ENCODE measurements around the gene CHRNB4.

The CHRNB4 gene

DNA sequence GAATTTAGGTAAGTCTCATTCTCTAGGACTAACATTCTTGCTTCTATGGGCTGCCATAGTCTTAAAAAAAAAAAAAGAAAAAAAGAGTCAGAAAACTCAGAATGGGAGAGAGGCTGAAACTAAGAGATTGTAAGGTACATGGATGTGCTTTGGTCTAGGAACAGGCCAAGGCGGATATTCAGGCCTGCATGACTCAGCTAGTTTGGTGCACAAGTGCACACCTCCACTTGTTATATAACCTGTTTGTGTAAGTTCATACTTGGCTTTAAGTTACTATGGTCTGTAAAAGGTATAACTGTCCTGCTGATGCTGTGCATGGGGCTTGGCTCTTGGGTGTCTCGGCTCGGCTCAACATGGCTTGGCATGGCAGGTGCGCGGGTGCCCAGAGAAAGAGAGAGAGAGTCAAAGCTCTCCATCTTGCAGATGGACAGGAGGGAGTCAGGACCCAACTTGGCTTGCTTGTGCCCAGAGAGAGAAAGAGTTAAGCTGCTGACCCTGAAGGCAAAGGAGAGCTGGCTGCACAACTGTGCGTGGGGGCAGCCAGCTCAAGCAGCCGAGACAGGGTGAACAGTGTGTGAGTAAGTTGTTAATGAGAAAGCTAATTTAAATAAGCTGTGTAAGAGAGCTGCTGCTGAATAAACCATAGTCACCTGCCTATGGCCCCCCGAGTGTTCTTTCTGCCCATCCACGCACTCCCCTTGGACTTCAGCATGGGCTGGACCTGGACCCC is 31.4 kb upstream of the CHRNB4 start:
- peak overlapping the region in 15 of 21 experiments; percentile 7 to 76 (median 46) for H3K27ac ChIP-seq
- no peak overlapping the region for H3K4me3 ChIP-seq

DNA sequence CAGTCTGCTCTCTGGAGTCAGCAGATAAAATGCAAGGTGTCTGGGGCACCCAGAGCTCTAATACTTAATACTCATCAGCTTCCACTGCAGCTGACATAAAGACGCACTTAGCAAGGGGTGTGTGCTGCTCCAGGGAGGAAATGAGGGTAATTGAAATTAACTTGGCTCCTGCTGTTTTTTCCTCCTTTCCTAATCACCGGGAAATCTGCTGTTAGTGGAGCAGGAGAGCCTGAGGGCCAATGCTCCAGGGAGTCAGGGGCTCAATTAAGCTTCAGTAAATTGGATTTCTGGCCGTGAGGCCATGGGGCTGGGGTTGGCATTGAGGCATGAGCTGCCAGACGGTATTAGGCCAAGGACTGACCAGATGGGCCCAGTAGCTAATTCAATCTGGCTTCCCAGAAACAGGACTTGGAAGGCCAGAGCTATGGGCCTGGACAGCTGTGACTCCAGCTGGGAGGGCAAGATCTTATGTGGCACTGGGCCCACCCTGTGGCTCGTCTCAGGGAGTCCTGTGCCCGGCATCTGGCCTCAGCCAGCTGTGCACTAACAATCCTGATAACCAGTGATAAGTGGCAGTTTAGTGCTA is 30.7 kb upstream of the CHRNB4 start:
- H3K4me3 ChIP-seq, result no peak overlapping the region
- H3K27ac ChIP-seq, result peak overlapping the region in 16 of 21 experiments; percentile 7 to 76 (median 44)

DNA sequence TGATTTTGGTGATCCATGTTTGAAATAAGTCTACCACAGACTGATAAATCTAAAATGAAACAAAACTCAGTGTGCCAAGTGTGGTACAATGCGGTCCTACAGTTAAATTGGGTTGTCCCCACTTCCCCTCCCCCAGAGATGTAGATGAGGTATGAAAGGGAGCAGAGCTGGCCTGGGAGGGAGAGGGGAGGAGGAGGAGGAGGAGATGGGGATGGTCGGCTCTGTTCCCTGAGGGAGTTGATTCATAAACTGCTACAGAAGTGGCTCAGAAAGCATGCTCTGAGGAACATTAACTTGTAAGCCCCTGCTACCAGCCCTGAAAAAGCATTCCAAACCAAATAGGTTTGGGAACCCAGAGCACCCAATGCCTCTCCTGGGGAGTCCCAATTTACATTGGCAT is 28.0 kb upstream of the CHRNB4 start:
- H3K27ac ChIP-seq, result no peak overlapping the region
- no peak overlapping the region for H3K4me3 ChIP-seq

DNA sequence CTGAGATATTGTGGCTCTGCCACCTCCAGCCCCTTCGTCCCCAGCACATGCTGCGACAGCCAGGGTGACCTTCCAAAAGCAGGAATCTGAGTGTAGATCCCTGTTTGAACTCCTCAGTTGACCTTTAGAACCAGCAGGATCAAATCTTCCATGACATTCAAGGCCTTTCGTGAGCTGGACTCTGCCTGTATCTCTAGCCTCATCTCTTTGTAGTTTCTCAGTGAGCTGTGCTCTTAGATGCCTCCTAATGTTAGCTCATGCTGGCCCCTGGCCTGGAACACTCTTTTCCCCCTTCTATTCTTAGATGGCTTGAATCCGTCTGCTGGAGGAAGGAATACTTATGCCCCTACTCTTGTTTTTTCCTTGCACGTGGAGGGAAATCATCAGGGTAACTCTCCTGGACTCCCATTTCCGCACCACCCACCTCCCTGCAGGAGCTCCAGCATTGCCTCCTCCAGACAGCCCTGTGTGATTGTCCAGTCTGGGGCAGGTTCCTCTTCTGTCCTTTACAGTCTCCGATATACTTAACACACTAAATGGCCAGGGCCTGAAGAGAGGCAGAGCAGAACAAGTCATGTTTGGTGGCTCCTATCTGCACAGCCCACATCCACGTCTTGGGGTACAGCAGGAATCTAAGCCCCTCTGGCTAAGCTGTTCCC is 26.7 kb upstream of the CHRNB4 start:
- H3K27ac ChIP-seq, result no peak overlapping the region

DNA sequence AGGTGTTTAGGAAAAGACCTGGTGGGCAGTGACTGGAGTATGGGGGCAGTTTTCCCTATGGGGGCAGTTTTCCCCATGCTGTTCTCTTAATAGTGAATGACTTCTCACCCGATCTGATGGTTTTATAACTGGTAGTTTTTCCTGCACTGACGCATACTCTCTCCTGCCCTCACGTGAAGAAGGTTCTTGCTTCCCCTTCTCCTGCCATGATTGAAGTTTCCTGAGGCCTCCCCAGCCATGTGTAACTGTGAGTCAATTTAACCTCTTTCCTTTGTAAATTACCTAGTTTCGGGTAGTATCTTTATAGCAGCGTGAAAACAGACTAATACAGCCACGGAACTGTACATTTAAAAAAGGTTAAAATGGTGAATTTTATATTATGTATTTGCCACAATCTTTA is 25.0 kb upstream of the CHRNB4 start:
- H3K27ac ChIP-seq, result no peak overlapping the region
- no peak overlapping the region for H3K4me3 ChIP-seq

More for the DNA sequence above, 26.7 kb upstream of the CHRNB4 start:
- H3K4me3 ChIP-seq, result no peak overlapping the region

DNA sequence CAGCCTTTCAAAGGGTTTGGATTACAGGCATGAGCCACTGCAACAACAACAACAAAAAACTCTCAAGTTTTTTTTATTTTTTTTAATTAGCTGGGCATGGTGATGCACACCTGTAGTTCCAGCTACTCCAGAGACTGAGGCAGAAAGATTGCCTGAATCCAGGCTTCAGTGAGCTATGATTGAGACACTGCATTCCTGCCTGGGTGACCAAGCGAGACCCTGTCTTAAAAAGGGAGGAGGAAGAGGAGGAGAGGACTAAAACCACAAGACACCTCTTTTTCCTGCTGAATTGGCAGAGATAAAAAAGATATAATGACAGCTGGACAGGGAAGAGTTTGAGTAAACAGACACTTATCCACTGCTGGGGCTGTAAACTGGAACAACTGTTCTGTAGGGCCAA is 22.7 kb upstream of the CHRNB4 start:
- H3K4me3 ChIP-seq, result no peak overlapping the region
- H3K27ac ChIP-seq, result no peak overlapping the region

DNA sequence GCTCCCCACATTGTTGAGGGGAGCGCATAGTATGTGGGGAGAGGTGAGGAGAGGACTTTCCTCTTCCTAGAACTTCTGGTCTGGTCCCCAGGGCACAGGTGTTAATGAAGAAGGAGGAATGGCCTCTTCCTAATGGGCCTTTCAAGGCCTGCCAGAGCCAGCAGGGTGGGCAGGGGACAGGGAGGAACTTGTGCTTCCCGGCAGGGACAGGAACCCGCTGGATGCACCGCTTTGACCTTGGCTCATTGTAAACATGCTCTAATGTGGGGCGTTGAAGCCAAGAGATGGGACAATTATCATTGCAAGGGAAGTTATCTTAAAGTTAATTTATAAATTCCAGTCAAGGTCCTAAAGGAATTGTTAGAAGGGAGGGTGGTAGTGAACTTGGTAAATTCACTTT is 21.0 kb upstream of the CHRNB4 start:
- Histone ChIP-seq H3K27ac (no peak overlapping the region), H3K4me3 (no peak overlapping the region)

DNA sequence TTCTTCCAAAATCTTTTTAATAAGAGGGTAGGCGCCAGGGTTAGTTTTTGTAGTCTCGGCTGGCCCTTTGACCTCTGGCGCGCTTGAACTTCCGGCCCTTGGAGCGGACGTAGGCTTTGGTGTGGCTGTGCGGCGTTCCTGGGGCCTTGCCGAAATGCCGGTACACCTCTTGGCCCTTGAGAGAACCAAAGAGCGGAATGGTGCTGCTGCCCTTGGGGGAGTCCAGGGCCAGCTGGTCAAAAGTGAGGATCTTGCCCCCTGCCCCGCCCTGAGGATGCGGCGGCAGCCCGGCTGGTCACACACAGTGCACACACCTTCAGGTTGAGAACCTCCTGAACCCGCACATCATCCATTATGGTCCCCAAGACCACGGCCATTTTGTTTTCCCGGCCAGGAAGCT is 20.0 kb upstream of the CHRNB4 start:
- no peak overlapping the region for H3K4me3 ChIP-seq
- no peak overlapping the region for H3K27ac ChIP-seq

DNA sequence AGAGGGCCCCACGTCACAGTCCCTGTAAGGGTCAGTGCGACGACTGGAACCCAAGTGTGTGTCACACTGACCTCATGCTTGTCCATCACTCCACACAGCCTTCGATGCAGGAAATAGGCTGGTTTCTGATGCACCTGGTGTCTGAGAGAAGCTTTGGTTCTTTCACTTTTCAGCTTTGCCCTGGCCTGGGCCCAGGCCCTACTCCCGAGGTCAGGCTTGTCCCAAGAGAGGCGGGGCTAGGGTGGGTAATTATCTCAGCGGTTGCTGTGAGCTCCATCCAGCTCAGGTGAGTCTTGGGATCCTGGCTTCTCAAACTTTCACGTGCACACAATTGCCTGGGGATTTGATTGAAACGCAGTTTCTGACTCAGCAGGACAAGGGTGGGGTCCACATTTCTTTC is 19.6 kb upstream of the CHRNB4 start:
- H3K27ac ChIP-seq, result no peak overlapping the region

DNA sequence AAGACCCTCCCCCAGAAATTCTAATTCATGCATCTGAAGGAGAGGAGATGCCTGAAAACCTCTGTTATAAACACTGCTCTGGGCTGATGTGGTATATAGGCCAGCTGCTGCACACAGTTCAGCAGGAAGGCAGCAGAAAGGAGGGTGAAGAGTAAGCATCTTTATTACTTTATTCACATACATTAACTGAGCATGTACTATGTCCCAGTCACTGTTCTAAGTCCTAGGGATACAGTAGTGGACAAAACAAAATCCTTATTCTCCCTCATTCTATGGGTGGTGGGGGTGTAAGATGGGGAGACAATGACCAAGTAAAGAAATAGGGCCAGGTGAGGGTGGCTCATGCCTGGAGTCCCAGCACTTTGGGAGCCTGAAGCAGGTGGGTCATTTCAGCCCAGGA is 17.8 kb upstream of the CHRNB4 start:
- H3K27ac ChIP-seq, result no peak overlapping the region

More for the DNA sequence above, 19.6 kb upstream of the CHRNB4 start:
- H3K4me3 ChIP-seq, result no peak overlapping the region

DNA sequence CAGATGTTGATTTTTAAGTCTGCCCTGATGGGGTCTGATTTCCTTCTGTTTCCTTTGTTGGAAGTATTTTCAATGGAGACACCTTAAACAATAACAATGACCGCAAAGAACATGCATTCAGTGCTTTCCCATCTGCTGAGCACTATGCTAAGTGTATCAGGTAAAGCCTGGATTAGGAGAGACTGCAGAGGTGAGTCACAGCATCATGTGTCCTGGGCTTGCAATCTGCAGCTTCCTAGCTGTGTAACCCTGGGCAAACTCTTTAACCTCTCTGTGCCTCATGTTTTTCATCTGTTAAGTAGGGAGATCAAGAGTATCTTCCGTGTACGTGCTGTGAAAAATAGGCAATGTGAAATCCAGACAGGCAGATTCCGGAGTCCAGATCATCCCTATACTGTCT is 13.3 kb upstream of the CHRNB4 start:
- no peak overlapping the region for H3K27ac ChIP-seq

More for the DNA sequence above, 17.8 kb upstream of the CHRNB4 start:
- no peak overlapping the region for H3K4me3 ChIP-seq

DNA sequence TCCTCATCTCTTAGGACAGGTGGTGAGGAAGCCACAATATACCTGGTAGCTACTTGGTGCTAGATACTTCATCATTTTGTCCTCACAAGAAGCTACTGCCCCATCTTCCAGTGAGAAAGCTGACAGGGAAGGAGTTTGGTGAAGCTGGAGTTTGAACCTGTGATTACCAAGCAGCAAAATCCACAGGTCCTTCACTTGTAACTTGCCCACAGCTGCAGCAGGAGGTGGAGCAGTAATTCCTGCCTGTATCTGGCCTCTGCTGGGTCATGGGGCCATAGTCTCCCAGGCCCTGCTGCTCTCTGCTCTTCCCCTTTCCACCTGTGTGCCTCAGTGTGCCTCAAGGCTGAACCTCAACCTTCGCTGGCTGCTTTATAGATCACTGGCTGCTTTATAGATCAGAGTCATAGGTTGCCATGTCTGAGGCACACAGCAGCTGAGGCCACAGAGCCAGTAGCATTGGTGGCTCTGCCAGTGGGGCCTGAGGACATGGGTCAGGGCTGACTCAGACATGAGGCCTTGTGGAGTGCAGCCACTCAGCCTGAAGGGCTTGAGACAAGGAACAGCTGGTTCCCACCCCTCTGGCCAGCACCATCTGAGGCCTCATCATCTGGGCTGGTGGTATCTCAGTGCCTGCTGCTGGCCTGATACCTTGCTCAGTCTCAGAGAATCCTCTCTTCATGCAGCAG is 11.1 kb upstream of the CHRNB4 start:
- Histone ChIP-seq H3K27ac (no peak overlapping the region), H3K4me3 (no peak overlapping the region)

More for the DNA sequence above, 13.3 kb upstream of the CHRNB4 start:
- no peak overlapping the region for H3K4me3 ChIP-seq

DNA sequence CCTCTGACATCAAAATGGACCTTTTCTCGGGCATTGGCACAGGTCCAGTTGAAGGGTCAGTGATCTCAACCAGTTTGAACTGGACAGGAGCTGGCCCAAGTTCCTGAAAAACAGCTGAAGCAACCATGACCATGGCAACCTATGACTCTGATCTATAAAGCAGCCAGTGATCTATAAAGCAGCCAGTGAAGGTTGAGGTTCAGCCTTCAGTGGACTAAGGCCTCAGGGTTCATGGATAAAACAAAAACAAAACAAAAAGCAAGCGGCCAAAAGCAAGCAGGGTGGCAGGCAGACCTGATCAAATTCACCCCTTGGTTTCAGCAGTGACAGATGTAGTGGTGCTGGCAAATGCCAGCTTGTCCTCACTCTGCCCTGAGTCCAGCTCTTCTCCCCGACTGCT is 10.0 kb upstream of the CHRNB4 start:
- Histone ChIP-seq H3K27ac (no peak overlapping the region), H3K4me3 (no peak overlapping the region)

DNA sequence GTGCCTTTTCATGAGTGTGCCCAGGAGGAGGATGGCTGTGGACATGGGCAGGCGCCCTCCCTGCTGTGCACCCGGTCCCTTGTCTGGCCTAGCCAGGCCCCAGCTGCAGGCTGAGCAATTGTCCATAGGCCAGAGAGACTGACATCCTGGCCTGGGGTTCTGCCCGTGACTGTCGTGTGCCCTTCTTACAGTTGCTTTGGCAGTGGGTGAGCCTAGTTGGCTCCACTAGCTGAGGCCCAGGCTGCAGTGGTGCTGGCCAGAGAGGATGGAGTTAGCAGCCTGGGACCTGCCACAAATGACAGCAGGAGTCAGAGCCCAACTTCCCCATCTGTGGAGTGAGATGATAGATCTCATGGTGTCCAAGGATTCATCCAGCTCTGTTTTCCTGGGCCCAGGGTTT is 9.0 kb upstream of the CHRNB4 start:
- Histone ChIP-seq H3K27ac (no peak overlapping the region), H3K4me3 (no peak overlapping the region)

DNA sequence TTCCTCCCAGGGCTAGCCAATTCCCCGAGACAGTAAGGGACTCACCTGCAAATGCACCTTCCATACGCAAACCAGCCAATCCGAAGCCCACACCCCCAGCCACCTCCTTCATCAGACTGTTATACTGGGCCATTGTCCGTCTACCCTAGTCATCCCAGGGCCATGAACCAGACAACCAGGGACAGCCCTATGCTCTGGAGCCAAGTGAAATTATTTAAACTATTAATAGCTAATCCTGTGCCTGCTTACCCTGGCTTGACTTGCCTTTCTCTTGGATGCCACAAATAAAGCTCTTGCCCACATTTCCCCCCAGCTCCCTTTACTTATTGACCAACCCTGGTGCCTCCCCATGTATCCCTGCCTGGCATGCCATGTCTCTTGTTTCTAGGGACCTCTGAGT is 4.0 kb upstream of the CHRNB4 start:
- Histone ChIP-seq H3K4me3 (no peak overlapping the region), H3K27ac (no peak overlapping the region)

DNA sequence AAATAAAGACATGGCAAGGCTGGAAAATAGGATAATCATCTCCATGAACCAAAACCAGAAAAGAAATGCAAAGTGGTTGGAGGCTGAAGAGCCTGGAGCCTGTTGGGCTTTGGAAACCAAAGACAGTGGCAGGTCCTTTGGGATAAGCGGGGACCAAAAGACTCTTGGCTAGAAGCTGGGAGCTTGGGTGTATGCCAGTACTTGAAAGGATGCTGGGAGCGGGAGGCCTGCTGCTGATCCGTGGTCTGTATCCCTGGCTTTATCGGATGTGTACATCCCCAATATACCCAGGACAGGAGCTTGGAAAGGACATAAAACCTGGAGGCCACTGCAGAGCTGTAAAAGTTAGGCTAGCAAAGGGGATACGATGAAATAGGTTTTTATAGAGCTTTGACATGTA is 1.3 kb upstream of the CHRNB4 start:
- Histone ChIP-seq H3K4me3 (no peak overlapping the region), H3K27ac (no peak overlapping the region)

DNA sequence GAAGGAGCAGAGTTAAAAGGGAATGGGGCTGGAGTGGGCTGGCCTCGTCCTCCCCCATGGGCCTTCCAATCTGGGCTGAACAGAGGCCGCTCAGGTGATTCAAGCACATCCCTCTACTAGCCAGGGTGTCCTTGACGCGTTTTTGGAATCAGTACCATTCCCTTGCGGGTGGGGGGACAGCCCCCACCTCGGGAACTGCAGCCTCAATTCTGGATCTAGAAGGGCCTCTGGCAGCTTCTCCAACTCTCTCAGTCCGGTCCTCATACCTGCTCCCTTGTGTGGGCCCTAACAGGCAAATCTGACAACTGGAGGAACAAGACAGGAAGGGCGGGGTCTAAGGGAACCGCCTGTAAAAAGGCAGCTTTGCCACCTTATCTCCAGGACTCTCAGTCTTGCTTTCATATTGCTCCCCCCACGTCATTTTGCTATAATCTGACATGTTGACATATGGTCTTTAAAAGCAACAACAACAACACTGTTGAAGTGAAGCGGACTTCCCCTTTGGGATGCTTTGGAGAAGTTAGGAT is 802 bp upstream of the CHRNB4 start:
- Histone ChIP-seq H3K4me3 (no peak overlapping the region), H3K27ac (no peak overlapping the region)

DNA sequence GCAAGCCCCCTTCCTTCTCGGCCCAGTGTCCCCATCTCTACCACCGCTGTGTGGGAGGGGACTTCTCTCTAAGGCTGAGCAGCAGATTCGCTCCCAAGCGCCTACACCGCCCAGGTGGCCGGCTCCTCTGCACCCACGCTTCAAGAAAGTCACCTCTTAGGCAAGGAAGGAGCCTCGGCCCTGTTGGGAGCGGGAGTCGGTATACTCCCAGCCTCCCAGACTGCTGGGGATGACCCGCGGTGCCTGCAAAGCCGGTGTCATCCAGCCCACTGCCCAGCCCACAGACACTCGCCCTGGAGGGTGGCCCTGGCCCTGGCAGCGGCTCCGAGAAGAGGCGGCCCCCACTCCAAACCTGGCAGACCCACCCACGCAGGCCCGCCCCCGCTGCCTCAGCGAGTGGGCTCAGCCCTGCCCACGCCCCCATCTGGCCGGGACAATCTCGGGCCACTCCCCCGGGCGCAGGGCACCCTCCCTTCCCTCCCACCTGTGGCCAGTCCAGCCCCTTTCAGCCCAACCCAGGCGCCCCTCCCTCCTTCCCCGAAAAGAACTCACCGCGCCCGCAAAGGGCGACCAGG is 396 bp downstream of the CHRNB4 start:
- peak overlapping the region in 3 of 21 experiments; percentile 3 to 56 (median 18) for H3K27ac ChIP-seq
- H3K4me3 ChIP-seq, result peak overlapping the region in 6 of 7 experiments; percentile 16 to 47 (median 26)

DNA sequence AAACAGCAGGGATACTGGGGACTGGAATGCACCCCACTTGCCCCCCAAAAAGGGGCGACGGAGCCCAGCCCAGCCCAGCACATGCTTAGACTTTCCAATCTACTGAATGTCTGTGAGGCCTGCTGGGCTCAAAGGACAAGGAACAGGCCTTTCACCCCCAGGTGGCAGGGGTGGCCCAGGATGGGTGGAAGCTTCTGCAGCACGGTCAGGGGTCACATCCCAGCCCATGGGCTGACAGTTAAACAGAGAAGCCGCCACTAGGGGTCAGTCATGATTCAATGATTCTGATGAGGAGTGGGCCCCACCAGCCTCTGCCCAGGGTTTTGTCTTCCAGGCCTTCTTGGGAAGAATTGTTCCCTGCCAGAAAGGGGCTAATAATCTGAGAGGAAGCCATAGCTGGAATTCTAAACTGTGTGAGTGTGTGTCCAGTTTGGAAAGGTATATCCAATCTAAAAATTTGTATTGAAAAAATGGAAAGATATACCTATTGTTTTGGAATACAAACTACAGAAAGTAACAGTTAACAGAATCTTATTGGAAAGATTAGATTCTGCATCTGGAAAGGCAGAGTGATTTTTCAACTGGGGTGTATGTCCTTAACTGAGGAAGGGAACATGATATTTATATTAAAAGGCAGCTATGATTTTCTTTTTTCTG is 2.2 kb downstream of the CHRNB4 start:
- no peak overlapping the region for H3K4me3 ChIP-seq
- H3K27ac ChIP-seq, result no peak overlapping the region
